CD14-positive monocyte (primary cell): ENCODE data around the gene MYO1E. TPM values are rescaled to one million over a fixed set of nuclear protein-coding genes. Genes with fewer than 3 reads are reported as not detected.

Experiments
- DNase-seq, 3 donors: peaks; one replicate each; pipeline ENCODE4 v3.0.0-alpha.2; 2011 to 2022
- H2AFZ ChIP-seq: 2 replicates; pipeline ENCODE4 v1.6.0; 2012; ENCODE audit warnings: mild to moderate bottlenecking, low read depth, low read length, inconsistent platforms; ENCODE audit not compliant: insufficient read depth, poor library complexity, severe bottlenecking
- H3K27ac ChIP-seq, 2 donors: 1 replicate in 1 of 2; 2 replicates in 1 of 2; pipeline ENCODE4 v1.5.1; 2012 to 2013; ENCODE audit warnings: low read length in 2 of 2, control low read depth in 1 of 2, inconsistent platforms in 1 of 2, low read depth in 1 of 2, mild to moderate bottlenecking in 1 of 2
- H3K27me3 ChIP-seq, 2 donors: one replicate each; pipeline versions ENCODE4 v1.6.0 to v1.6.1; 2011 to 2013; ENCODE audit warnings: low read length in 2 of 2; ENCODE audit not compliant: control insufficient read depth in 2 of 2, insufficient read depth in 2 of 2
- H3K36me3 ChIP-seq, 2 donors: replicated peaks in 1 of 2; 1 replicate in 1 of 2; 2 replicates in 1 of 2; pipeline versions ENCODE4 v1.5.1 to v1.6.1; 2012 to 2013; ENCODE audit warnings: low read length in 2 of 2, control low read depth in 1 of 2, inconsistent platforms in 1 of 2, mild to moderate bottlenecking in 1 of 2; ENCODE audit not compliant: insufficient read depth in 2 of 2, control insufficient read depth in 1 of 2
- H3K4me1 ChIP-seq, 2 donors: 1 replicate in 1 of 2; 2 replicates in 1 of 2; pipeline versions ENCODE4 v1.5.1 to v1.6.1; 2012 to 2013; ENCODE audit warnings: low read length in 2 of 2, control low read depth in 1 of 2, inconsistent platforms in 1 of 2, mild to moderate bottlenecking in 1 of 2, moderate library complexity in 1 of 2; ENCODE audit not compliant: insufficient read depth in 2 of 2, control insufficient read depth in 1 of 2
- H3K4me2 ChIP-seq: replicated peaks from 2 replicates; pipeline ENCODE3; 2012; ENCODE audit warnings: low read length, moderate library complexity, mild to moderate bottlenecking; ENCODE audit not compliant: poor library complexity, severe bottlenecking; ENCODE audit errors: extremely low read depth
- H3K4me3 ChIP-seq, 3 experiments: fragments of 200-600 bp in 1 of 3; sonication (generic) in 1 of 3; replicated peaks in 1 of 3; 1 replicate in 2 of 3; 2 replicates in 1 of 3; pipeline ENCODE4 v1.5.1; 2011 to 2013; ENCODE audit warnings: low read length in 3 of 3, mild to moderate bottlenecking in 3 of 3, control low read depth in 2 of 3, low read depth in 2 of 3, inconsistent platforms in 1 of 3, moderate library complexity in 1 of 3
- H3K79me2 ChIP-seq: 2 replicates; pipeline ENCODE4 v1.6.0; 2012; ENCODE audit warnings: mild to moderate bottlenecking, control low read depth, inconsistent platforms, low read length, moderate library complexity; ENCODE audit not compliant: insufficient read depth
- H3K9ac ChIP-seq: 2 replicates; pipeline ENCODE4 v1.6.0; 2017; ENCODE audit warnings: low read length, mild to moderate bottlenecking; ENCODE audit not compliant: insufficient read depth, poor library complexity, severe bottlenecking
- H3K9me3 ChIP-seq, 2 donors: replicated peaks in 1 of 2; 1 replicate in 1 of 2; 2 replicates in 1 of 2; pipeline versions ENCODE4 v1.5.1 to v1.6.1; 2012 to 2013; ENCODE audit warnings: low read length in 2 of 2, control low read depth in 1 of 2; ENCODE audit not compliant: control insufficient read depth in 1 of 2, insufficient read depth in 1 of 2
- H4K20me1 ChIP-seq: 2 replicates; pipeline ENCODE4 v1.6.0; 2012; ENCODE audit warnings: mild to moderate bottlenecking, low read length, control low read depth, moderate library complexity; ENCODE audit not compliant: insufficient read depth
- H3K27ac Mint-ChIP-seq, 7 donors: one replicate each; pipeline ENCODE4 v1.8.0; 2020; ENCODE audit warnings: mild to moderate bottlenecking in 7 of 7, mixed read lengths in 7 of 7, moderate library complexity in 6 of 7, inconsistent platforms in 2 of 7
- H3K27me3 Mint-ChIP-seq, 3 donors: one replicate each; pipeline ENCODE4 v1.8.0; 2021 to 2022; ENCODE audit warnings: low read depth in 3 of 3, mild to moderate bottlenecking in 3 of 3, mixed read lengths in 3 of 3, moderate library complexity in 3 of 3, inconsistent platforms in 1 of 3
- H3K36me3 Mint-ChIP-seq, 2 donors: one replicate each; pipeline ENCODE4 v1.8.0; 2020; ENCODE audit warnings: mixed read lengths in 2 of 2, inconsistent platforms in 1 of 2, mild to moderate bottlenecking in 1 of 2
- H3K4me1 Mint-ChIP-seq: one replicate; pipeline ENCODE4 v1.8.0; 2020; ENCODE audit warnings: mild to moderate bottlenecking, mixed read lengths
- H3K4me3 Mint-ChIP-seq, 2 donors: one replicate each; pipeline ENCODE4 v1.8.0; 2020; ENCODE audit warnings: mild to moderate bottlenecking in 2 of 2, mixed read lengths in 2 of 2, moderate library complexity in 1 of 2
- H3K9me3 Mint-ChIP-seq, 7 donors: one replicate each; pipeline ENCODE4 v1.8.0; 2020 to 2022; ENCODE audit warnings: mixed read lengths in 7 of 7, mild to moderate bottlenecking in 6 of 7, moderate library complexity in 6 of 7, inconsistent platforms in 2 of 7
- WGBS: methylation state at CpG from one replicate; pipeline ENCODE4 v1.1.5; 2013; ENCODE audit warnings: missing lambda C conversion rate; ENCODE audit not compliant: insufficient coverage; 5-methylcytosine and 5-hydroxymethylcytosine counted together
- intact Hi-C, 2 donors: fragments of 100-400 bp; cut with micrococcal nuclease; formaldehyde crosslinking; loops; one replicate each; pipeline versions ENCODE4 v1.15.0 to v1.15.1; 2023
- polyA plus RNA-seq, 3 donors: library from polyadenylated mRNA; depleted of rRNA in 1 of 3; unstranded in 2 of 3; stranded (reverse) in 1 of 3; fragments of 300-500 nt in 2 of 3; fragments of >200 nt in 1 of 3; fragmentation: Illumina TruSeq in 2 of 3; gene quantifications; 1 replicate in 2 of 3; 2 replicates in 1 of 3; pipeline ENCODE4 v1.2.3, GENCODE V29; 2012 to 2021
- TF ChIP-seq, protein P1 (sequence below): fragments of 200-600 bp; IDR thresholded peaks from one replicate; pipeline ENCODE4 v1.8.0; 2022; ENCODE audit warnings: antibody characterized with exemption, mild to moderate bottlenecking

The MYO1E gene
- polyA plus RNA-seq, 3 donors: 5.5 to 16.2 (median 6.2) TPM

DNA sequence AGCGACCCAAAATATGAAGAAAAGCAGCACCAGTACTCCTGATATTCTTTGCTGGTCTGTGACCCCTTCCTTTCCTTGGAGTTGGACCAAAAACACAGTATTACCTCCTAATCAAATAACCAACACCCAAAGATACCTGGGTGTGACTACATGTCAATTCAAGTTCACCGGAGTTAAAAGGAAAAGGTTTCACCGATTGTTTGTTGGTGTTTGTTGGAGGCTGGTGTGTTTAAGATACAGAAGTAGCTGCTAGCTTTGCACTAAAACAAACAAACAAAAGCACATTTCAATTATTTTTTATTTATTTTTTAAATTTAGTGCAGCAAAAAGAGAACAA is 81.5 kb downstream of the MYO1E start:
- DNase-seq: no peak
- Histone ChIP-seq H3K9ac (no peak overlapping the region), H3K27me3 (no peaks in the 10 kb centered on the region), H3K36me3 (no peaks in the 10 kb centered on the region), H3K9me3 (no peaks in the 10 kb centered on the region), H3K79me2 (no peaks in the 10 kb centered on the region), H2AFZ (no peak overlapping the region), H3K4me2 (no peak overlapping the region), H3K4me3 (no peak overlapping the region), H3K4me1 (peaks cover 9% of the 10 kb centered on the region in 2 donors), H3K27ac (no peak overlapping the region), H4K20me1 (peaks cover 8% of the 10 kb centered on the region)
- Mint-ChIP-seq H3K36me3 (peaks cover 0 to 4% of the 10 kb centered on the region in 2 donors), H3K4me3 (no peak overlapping the region), H3K4me1 (peaks cover 19% of the 10 kb centered on the region), H3K9me3 (peaks cover 0 to 3% (median 0%) of the 10 kb centered on the region in 7 donors), H3K27ac (no peak overlapping the region), H3K27me3 (peaks cover 0 to 1% (median 0%) of the 10 kb centered on the region in 3 donors)
- no CpG with 5 or more reads among the region's 3 CpGs for WGBS
- TF ChIP-seq, protein P1, sequence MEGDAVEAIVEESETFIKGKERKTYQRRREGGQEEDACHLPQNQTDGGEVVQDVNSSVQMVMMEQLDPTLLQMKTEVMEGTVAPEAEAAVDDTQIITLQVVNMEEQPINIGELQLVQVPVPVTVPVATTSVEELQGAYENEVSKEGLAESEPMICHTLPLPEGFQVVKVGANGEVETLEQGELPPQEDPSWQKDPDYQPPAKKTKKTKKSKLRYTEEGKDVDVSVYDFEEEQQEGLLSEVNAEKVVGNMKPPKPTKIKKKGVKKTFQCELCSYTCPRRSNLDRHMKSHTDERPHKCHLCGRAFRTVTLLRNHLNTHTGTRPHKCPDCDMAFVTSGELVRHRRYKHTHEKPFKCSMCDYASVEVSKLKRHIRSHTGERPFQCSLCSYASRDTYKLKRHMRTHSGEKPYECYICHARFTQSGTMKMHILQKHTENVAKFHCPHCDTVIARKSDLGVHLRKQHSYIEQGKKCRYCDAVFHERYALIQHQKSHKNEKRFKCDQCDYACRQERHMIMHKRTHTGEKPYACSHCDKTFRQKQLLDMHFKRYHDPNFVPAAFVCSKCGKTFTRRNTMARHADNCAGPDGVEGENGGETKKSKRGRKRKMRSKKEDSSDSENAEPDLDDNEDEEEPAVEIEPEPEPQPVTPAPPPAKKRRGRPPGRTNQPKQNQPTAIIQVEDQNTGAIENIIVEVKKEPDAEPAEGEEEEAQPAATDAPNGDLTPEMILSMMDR: no peak
- intact Hi-C loops: no loop called here

DNA sequence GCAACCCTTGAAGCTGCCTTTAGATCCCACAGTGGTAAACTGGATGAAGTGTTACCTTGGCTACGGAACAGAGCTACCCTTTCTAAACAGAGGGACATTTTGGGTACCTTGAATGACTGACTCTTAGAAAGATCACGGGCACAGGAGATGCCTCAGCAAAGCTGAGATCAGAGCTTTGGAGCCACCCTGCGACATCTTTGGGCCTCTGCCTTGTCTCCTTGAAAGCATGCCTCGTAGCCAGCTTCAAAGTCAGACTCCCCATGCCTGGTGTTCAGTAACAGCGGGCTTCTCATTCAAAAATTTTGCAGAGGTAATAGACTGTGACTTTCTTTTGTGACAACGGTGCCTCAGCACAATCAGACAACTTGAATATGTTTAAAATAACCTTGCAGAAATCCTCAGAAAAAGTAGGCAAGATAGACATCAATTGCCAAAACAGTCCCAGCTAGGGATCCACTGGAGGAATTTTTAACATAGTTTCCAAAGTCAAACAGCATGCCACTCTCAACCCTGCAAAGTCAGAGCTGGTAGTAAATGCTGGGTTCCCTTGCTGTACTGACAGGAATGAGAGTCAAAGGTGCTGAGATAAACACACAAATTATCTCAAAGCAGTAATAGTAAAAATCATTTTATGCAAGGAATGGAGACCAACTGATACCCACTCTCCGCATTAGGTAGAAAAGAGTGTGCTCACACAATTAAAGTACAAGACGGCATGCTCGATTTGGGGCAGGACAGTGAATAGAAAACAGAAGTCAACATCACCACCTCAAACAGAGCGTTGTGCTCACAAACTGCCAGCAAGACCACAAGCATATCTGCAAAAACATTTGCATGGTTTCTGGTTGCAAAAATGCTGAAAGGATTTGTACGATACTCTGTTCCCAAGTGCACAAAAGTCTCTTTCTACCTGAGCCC is 82.1 kb downstream of the MYO1E start:
- peaks cover 0 to 1% (median 0%) of the 10 kb centered on the region in 3 donors for H3K27me3 Mint-ChIP-seq
- H3K79me2 ChIP-seq: no peaks in the 10 kb centered on the region
- intact Hi-C loops: no loop called here

More for the DNA sequence above, 82.1 kb downstream of the MYO1E start:
- no peak overlapping the region for H3K4me3 Mint-ChIP-seq
- no peak for DNase-seq
- H3K9me3 Mint-ChIP-seq: peaks cover 0 to 3% (median 0%) of the 10 kb centered on the region in 7 donors
- Histone ChIP-seq H3K27ac (no peak overlapping the region), H4K20me1 (peaks cover 8% of the 10 kb centered on the region), H3K4me1 (peaks cover 3% of the 10 kb centered on the region in 2 donors), H3K9ac (no peak overlapping the region), H3K36me3 (no peaks in the 10 kb centered on the region), H3K27me3 (no peaks in the 10 kb centered on the region), H2AFZ (no peak overlapping the region), H3K4me3 (no peak overlapping the region), H3K4me2 (no peak overlapping the region), H3K9me3 (no peaks in the 10 kb centered on the region)
- H3K4me1 Mint-ChIP-seq: peaks cover 12% of the 10 kb centered on the region
- WGBS: 68% methylated on average over 9 of the region's 11 CpGs
- TF ChIP-seq, protein P1: no peak
- H3K36me3 Mint-ChIP-seq: peaks cover 0 to 4% of the 10 kb centered on the region in 2 donors
- peak overlapping the region in 1 of 7 donors; percentile 33 for H3K27ac Mint-ChIP-seq
